HG02973 (cell line): ENCODE measurements around the gene CSRP1.

Source experiments
- ATAC-seq: cut with Tn5 transposase; IDR thresholded peaks from one replicate; pipeline ENCODE4 v1.9.1; 2021; ENCODE audit warnings: moderate library complexity; ENCODE audit not compliant: unreplicated experiment

CSRP1 gene

GRCh38 chr1:201457508-201457960 is 49.4 kb downstream of the CSRP1 start:
- ATAC-seq = no peak

GRCh38 chr1:201456499-201457309 is 50.2 kb downstream of the CSRP1 start:
- no peak for ATAC-seq

GRCh38 chr1:201455098-201455497 is 51.8 kb downstream of the CSRP1 start:
- ATAC-seq = no peak

- no peak for ATAC-seq
These were observed 52.3 kb downstream of the CSRP1 start for GRCh38 chr1:201454608-201455007.

- ATAC-seq = no peak
These were observed 54.1 kb downstream of the CSRP1 start for GRCh38 chr1:201452866-201453265.

GRCh38 chr1:201450721-201451291 is 56.1 kb downstream of the CSRP1 start:
- no peak for ATAC-seq

- ATAC-seq = no peak
These were observed 57.9 kb downstream of the CSRP1 start for GRCh38 chr1:201448990-201449389.

GRCh38 chr1:201447903-201448871 is 58.7 kb downstream of the CSRP1 start:
- peak; percentile 91 for ATAC-seq

GRCh38 chr1:201445310-201445709 is 61.6 kb downstream of the CSRP1 start:
- no peak for ATAC-seq

GRCh38 chr1:201444792-201445191 is 62.1 kb downstream of the CSRP1 start:
- no peak for ATAC-seq

GRCh38 chr1:201443747-201444146 is 63.2 kb downstream of the CSRP1 start:
- no peak for ATAC-seq

GRCh38 chr1:201436969-201437368 is 70.0 kb downstream of the CSRP1 start:
- ATAC-seq = no peak

GRCh38 chr1:201436393-201436792 is 70.5 kb downstream of the CSRP1 start:
- ATAC-seq = no peak

- ATAC-seq = no peak
These were observed 72.7 kb downstream of the CSRP1 start for GRCh38 chr1:201434266-201434665.

- ATAC-seq = no peak
These were observed 73.3 kb downstream of the CSRP1 start for GRCh38 chr1:201433609-201434008.
